ENCODE measurements around the gene DOCK6. TPM values are rescaled to one million over a fixed set of nuclear protein-coding genes. Genes with fewer than 3 reads are reported as not detected.

Gene DOCK6
- total and polyA plus RNA-seq, 10 of the 15 experiments (the other 5 are each of a cell fraction or from before 2014, with no cell fraction given): 0.76 to 24.8 (median 4.7) TPM

GRCh38 chr19:11291991-11292390 lies 29.7 kb upstream of the DOCK6 start (continued):
- no peak for TF ChIP-seq PKNOX1 (IDR thresholded peaks at IDR 0.05)

GRCh38 chr19:11291415-11291814 lies 29.1 kb upstream of the DOCK6 start:
- no peaks in the 10 kb centered on the region for H4K20me1 ChIP-seq (ENCODE audit: control insufficient read depth, insufficient read depth)
- no peaks in the 10 kb centered on the region for H3K36me3 ChIP-seq (ENCODE audit: control insufficient read depth in 2 of 2, insufficient read depth in 2 of 2, low read length in 1 of 2)
- no peak overlapping the region for H3K27ac ChIP-seq (ENCODE audit: control insufficient read depth, insufficient read depth)
- no peaks in the 10 kb centered on the region for H3K79me2 ChIP-seq (ENCODE audit: control insufficient read depth, insufficient read depth, low read length)
- H3K9ac ChIP-seq (ENCODE audit: control insufficient read depth, insufficient read depth, low read length): no peak overlapping the region
- FAIRE-seq (no peak), DNase-seq (ENCODE audit: low read depth, low spot score) (no peak), ATAC-seq (no peak)
- RAD21 ChIA-PET (ENCODE audit: unreplicated experiment): interaction anchor here (1.7 kb wide), 1 partner anchor 90 kb away, joined by 5 read pairs; no protein-coding TSS in a partner anchor
- H2AFZ ChIP-seq (ENCODE audit: control insufficient read depth, low read depth, low read length): no peak overlapping the region
- whole genome bisulfite sequencing (ENCODE audit: insufficient coverage, insufficient replicate concordance, low lambda C conversion rate, missing lambda C conversion rate): 47% methylated on average over 7 of the region's 7 CpGs
- BruUV-seq (replicated peaks): no TSS peak
- SMC1A ChIA-PET (ENCODE audit: uncharacterized antibody, unreplicated experiment): interaction anchor here (0.8 to 4.1 kb wide), 3 partner anchors 27 to 191 kb away, joined by 3 to 40 read pairs (median 3); partner anchors contain the start of gene SWSAP1
- in situ Hi-C loops (cut with MboI): loop anchor here (10.0 kb wide), 1 partner anchor 183 kb away; no protein-coding TSS in a partner anchor
- no peaks in the 10 kb centered on the region for H3K9me3 ChIP-seq (replicated peaks; ENCODE audit: control insufficient read depth, insufficient read depth, low read length)
- intact Hi-C loops (cut with micrococcal nuclease; ENCODE audit: unreplicated experiment): loop anchor here (5.0 kb wide), 1 partner anchor 146 kb away; the partner anchor contains the start of genes ODAD3 and PRKCSH
- CTCF ChIA-PET: interaction anchor here (0.6 to 2.0 kb wide), 7 partner anchors 48 to 192 kb away, joined by 3 to 9 read pairs (median 3); partner anchors contain the start of gene EPOR
- TF ChIP-seq SPI1 (IDR thresholded peaks at IDR 0.05; ENCODE audit: borderline replicate concordance, insufficient read depth, low read depth, low read length) (peak; percentile 56; the same call in 1 of the 2 replicates), ATF3 (IDR thresholded peaks at IDR 0.05; ENCODE audit: borderline replicate concordance, extremely low read depth, low read depth, low read length) (no peak)
- POLR2A ChIA-PET: no interaction called here
- no peak overlapping the region for H3K4me3 ChIP-seq
- H3K4me1 ChIP-seq (ENCODE audit: control insufficient read depth, insufficient read depth, low read length): peaks cover 7% of the 10 kb centered on the region
- H3K4me2 ChIP-seq (ENCODE audit: control insufficient read depth, insufficient read depth): no peak overlapping the region
- H3K27me3 ChIP-seq (replicated peaks in 1 of 2; ENCODE audit: control insufficient read depth in 2 of 2, insufficient read depth in 2 of 2, low read length in 1 of 2): no peaks in the 10 kb centered on the region
